B cell (primary cell): ENCODE data around the gene ZFPL1. TPM values are rescaled to one million over a fixed set of nuclear protein-coding genes. Genes with fewer than 3 reads are reported as not detected.

ENCODE experiments used
- ATAC-seq: fragments of 200-7000 bp; cut with Tn5 transposase; one replicate; pipeline ENCODE4 v1.10.0; 2021; ENCODE audit warnings: low read depth, mild to moderate bottlenecking, moderate number of reproducible peaks, moderate library complexity
- CTCF ChIA-PET: fragments of 350-600 bp; sonication (Branson Sonifier 250); formaldehyde crosslinking; loops from one replicate; lab custom pipeline; 2021; ENCODE audit warnings: antibody characterized with exemption, inconsistent platforms; lab: Charles Lee
- POLR2A ChIA-PET: fragments of 350-600 bp; sonication (Branson Sonifier 250); formaldehyde crosslinking; loops from one replicate; lab custom pipeline; 2021; ENCODE audit warnings: antibody characterized with exemption; lab: Charles Lee
- DNase-seq: peaks from one replicate; pipeline ENCODE4 v3.0.0; 2013
- H2AFZ ChIP-seq: 2 replicates; pipeline ENCODE4 v1.6.1; 2012; ENCODE audit warnings: mild to moderate bottlenecking, low read depth, low read length; ENCODE audit not compliant: insufficient read depth, poor library complexity, severe bottlenecking
- H3K27ac ChIP-seq, 2 donors: 1 replicate in 1 of 2; 2 replicates in 1 of 2; pipeline ENCODE4 v1.5.1; 2012 to 2013; ENCODE audit warnings: low read length in 2 of 2, mild to moderate bottlenecking in 2 of 2, moderate library complexity in 1 of 2
- H3K27me3 ChIP-seq, 4 experiments: fragments of 200-600 bp in 1 of 4; sonication (generic) in 1 of 4; replicated peaks in 1 of 4; 1 replicate in 2 of 4; 2 replicates in 2 of 4; pipeline versions ENCODE4 v1.6.1 to v1.7.0; 2013 to 2016; ENCODE audit warnings: low read length in 3 of 4, mild to moderate bottlenecking in 2 of 4, mixed read lengths in 1 of 4, moderate library complexity in 1 of 4; ENCODE audit not compliant: insufficient read depth in 4 of 4, control insufficient read depth in 3 of 4; ENCODE audit errors: control extremely low read depth in 1 of 4
- H3K36me3 ChIP-seq, 2 experiments: replicated peaks in 1 of 2; 1 replicate in 1 of 2; 2 replicates in 1 of 2; pipeline versions ENCODE4 v1.6.1 to v1.7.1; 2013; ENCODE audit warnings: low read length in 1 of 2; ENCODE audit not compliant: insufficient read depth in 2 of 2, control insufficient read depth in 1 of 2; ENCODE audit errors: control extremely low read depth in 1 of 2, extremely low read depth in 1 of 2
- H3K4me1 ChIP-seq, 2 donors: fragments of 200-600 bp in 1 of 2; sonication (generic) in 1 of 2; 1 replicate in 1 of 2; 2 replicates in 1 of 2; pipeline versions ENCODE4 v1.5.1 to v1.6.1; 2013 to 2017; ENCODE audit warnings: low read length in 2 of 2; ENCODE audit not compliant: control insufficient read depth in 2 of 2, insufficient read depth in 2 of 2
- H3K4me2 ChIP-seq: replicated peaks from 2 replicates; pipeline ENCODE3; 2012; ENCODE audit warnings: mild to moderate bottlenecking, low read depth, low read length; ENCODE audit not compliant: poor library complexity, severe bottlenecking
- H3K4me3 ChIP-seq, 5 experiments: fragments of 200-600 bp in 1 of 5; sonication (generic) in 1 of 5; 1 replicate in 3 of 5; 2 replicates in 2 of 5; pipeline versions ENCODE4 v1.5.1 to v1.7.0; 2011 to 2016; ENCODE audit warnings: low read length in 4 of 5, mild to moderate bottlenecking in 4 of 5, low read depth in 2 of 5, control low read depth in 1 of 5, moderate library complexity in 1 of 5; ENCODE audit not compliant: insufficient read depth in 1 of 5; ENCODE audit errors: control extremely low read depth in 1 of 5, extremely low read depth in 1 of 5
- H3K79me2 ChIP-seq: fragments of 200-600 bp; sonication (generic); one replicate; pipeline ENCODE4 v1.6.0; 2016; ENCODE audit warnings: low read length; ENCODE audit not compliant: control insufficient read depth, insufficient read depth
- H3K9ac ChIP-seq: fragments of 200-600 bp; sonication (generic); 2 replicates; pipeline ENCODE4 v1.6.1; 2017; ENCODE audit warnings: mild to moderate bottlenecking, low read length, moderate library complexity
- H3K9me3 ChIP-seq, 3 donors: one replicate each; pipeline versions ENCODE4 v1.6.1 to v1.7.1; 2013; ENCODE audit warnings: low read length in 2 of 3; ENCODE audit not compliant: control insufficient read depth in 2 of 3, insufficient read depth in 1 of 3; ENCODE audit errors: control extremely low read depth in 1 of 3
- H4K20me1 ChIP-seq: 2 replicates; pipeline ENCODE4 v1.6.0; 2012; ENCODE audit warnings: mild to moderate bottlenecking, low read length; ENCODE audit not compliant: insufficient read depth, control insufficient read depth, poor library complexity, severe bottlenecking
- H3K27ac Mint-ChIP-seq: one replicate; pipeline ENCODE4 v1.8.0; 2021; ENCODE audit warnings: mixed read lengths
- H3K27me3 Mint-ChIP-seq: one replicate; pipeline ENCODE4 v1.8.0; 2021; ENCODE audit warnings: mixed read lengths
- H3K4me1 Mint-ChIP-seq: one replicate; pipeline ENCODE4 v1.8.0; 2021; ENCODE audit warnings: mixed read lengths
- H3K4me3 Mint-ChIP-seq: one replicate; pipeline ENCODE4 v1.8.0; 2021; ENCODE audit warnings: mixed read lengths
- H3K9me3 Mint-ChIP-seq: one replicate; pipeline ENCODE4 v1.8.0; 2022; ENCODE audit warnings: mixed read lengths; ENCODE audit not compliant: insufficient read depth
- CTCF ChIP-seq: fragments of 200-600 bp; IDR thresholded peaks from one replicate; pipeline ENCODE4 v1.8.0; 2022; ENCODE audit warnings: antibody characterized with exemption, mild to moderate bottlenecking
- EZH2 ChIP-seq: IDR thresholded peaks from 2 replicates; pipeline ENCODE4 v1.6.1; 2012; ENCODE audit warnings: borderline replicate concordance, low read depth, mild to moderate bottlenecking, moderate library complexity, low read length; ENCODE audit not compliant: insufficient read depth, poor library complexity, severe bottlenecking
- WGBS: methylation state at CpG from one replicate; pipeline ENCODE4 v1.1.5; 2013; ENCODE audit warnings: missing lambda C conversion rate; ENCODE audit not compliant: insufficient coverage; 5-methylcytosine and 5-hydroxymethylcytosine counted together
- intact Hi-C: fragments of 100-400 bp; cut with micrococcal nuclease; formaldehyde crosslinking; loops from one replicate; pipeline ENCODE4 v1.10.0; 2022
- polyA plus RNA-seq: library from polyadenylated mRNA; depleted of rRNA; stranded (reverse); fragments of >200 nt; gene quantifications from 2 replicates; pipeline ENCODE4 v1.2.3, GENCODE V29; 2012
- total RNA-seq, 2 donors: library from RNA; stranded (reverse); fragments of 120-200 nt in 1 of 2; gene quantifications; 1 replicate in 1 of 2; 2 replicates in 1 of 2; pipeline versions ENCODE4 v1.2.3 to v1.2.4, GENCODE V29; 2013 to 2022

Gene ZFPL1
- total and polyA plus RNA-seq, 2 donors (not counting 1 experiment from before 2014, with no cell fraction given) = 57.3 to 79.2 TPM

- Histone ChIP-seq H3K9ac (peak overlapping the region; percentile 84), H3K27me3 (no peaks in the 10 kb centered on the region), H3K79me2 (peaks cover 74% of the 10 kb centered on the region), H2AFZ (peak overlapping the region; percentile 58), H3K9me3 (no peaks in the 10 kb centered on the region), H4K20me1 (peaks cover 31% of the 10 kb centered on the region), H3K27ac (peak overlapping the region; percentile 69 to 87), H3K4me2 (peak overlapping the region; percentile 96), H3K4me3 (peak overlapping the region in 4 of 5 experiments; percentile 75 to 80 (median 80)), H3K4me1 (peaks cover 38 to 64% of the 10 kb centered on the region in 2 donors), H3K36me3 (peaks cover 0 to 42% of the 10 kb centered on the region in 2 experiments)
- ATAC-seq (no peak), DNase-seq (peak; percentile 63)
- intact Hi-C loops = loop anchor here (1.0 to 10.0 kb wide), 9 partner anchors 16 to 498 kb away; partner anchors contain the start of genes ATG2A, CDCA5, MAP3K11 and PCNX3
- Mint-ChIP-seq H3K4me3 (peak overlapping the region; percentile 84), H3K9me3 (no peaks in the 10 kb centered on the region), H3K4me1 (peaks cover 68% of the 10 kb centered on the region), H3K27me3 (no peaks in the 10 kb centered on the region), H3K27ac (peak overlapping the region; percentile 91)
- WGBS = 26% methylated on average over 68 of the region's 68 CpGs
- TF ChIP-seq CTCF (no peak), EZH2 (no peak)
- ChIA-PET CTCF (interaction anchor here (0.9 to 3.8 kb wide), 9 partner anchors 11 to 269 kb away, joined by 3 to 26 read pairs (median 20); partner anchors contain the start of genes ARL2 and CAPN1), POLR2A (interaction anchor here (0.9 to 7.3 kb wide), 10 partner anchors 9 to 744 kb away, joined by 3 to 160 read pairs (median 4); partner anchors contain the start of genes ARL2, CAPN1, MUS81 and RASGRP2)
Measured at GRCh38 chr11:65116370-65117205, 32.6 kb downstream of the ZFPL1 start.
